Pons (tissue), 1 donor: Measurements from ENCODE around the gene RAB3B.
"Not testable (repeated sequence)": the region's sequence is repeated elsewhere in the genome, so short reads cannot be mapped to it uniquely, and the experiment has no call there.

Experiments
- DNase-seq: peaks from one replicate; pipeline ENCODE4 v3.0.0-alpha.2; 2016; ENCODE audit warnings: low spot score

Gene RAB3B, protein sequence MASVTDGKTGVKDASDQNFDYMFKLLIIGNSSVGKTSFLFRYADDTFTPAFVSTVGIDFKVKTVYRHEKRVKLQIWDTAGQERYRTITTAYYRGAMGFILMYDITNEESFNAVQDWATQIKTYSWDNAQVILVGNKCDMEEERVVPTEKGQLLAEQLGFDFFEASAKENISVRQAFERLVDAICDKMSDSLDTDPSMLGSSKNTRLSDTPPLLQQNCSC

DNA sequence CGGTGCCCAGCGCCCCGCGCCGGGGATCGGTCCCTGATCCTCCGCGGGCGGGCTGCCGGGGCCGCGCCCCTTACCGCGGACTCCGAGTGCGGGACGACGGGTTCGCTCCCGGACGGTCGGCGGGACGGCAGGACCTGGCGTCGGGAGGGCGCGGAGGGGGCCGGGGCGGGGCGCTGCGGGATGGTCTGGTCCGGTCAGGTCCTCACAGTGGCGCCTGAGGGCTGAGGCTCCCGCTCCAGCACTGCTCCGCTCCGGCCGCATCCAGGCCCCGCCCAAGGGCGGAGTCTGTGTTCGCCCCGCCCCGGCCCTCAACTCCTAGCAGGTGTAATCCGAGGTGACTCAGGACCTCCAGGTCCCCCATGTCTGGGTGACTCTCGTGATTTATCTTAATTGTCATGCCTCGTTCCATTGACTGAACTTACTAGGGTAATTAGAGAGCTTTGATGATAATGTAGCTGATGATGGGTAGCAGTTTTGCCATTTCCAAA lies at the start of gene RAB3B:
Gene RAB3B, minus strand, starts transcription at position 223 of the 488 bp plus-strand sequence. CDS start 13,583 bp downstream, outside the sequence.
- no peak for DNase-seq

DNA sequence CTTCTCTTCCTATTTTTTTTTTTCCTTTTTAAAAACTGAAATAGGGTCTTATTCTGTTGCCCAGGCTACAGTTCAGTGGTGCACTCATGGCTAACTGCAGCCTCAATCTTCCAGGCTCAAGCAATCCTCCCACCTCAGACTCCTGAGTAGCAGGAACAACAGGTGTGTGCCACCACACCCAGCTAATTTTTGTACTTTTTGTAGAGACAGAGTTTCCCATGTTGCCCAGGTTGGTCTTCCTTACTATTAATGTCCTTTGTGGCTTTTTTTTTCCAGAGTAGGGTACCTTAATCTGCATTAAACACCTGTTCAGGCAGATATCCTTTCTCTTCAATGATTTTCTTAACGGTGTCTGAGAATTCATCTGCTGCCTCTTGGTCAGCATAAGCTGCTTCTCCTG lies 47.4 kb upstream of the RAB3B start:
- DNase-seq = no peak

DNA sequence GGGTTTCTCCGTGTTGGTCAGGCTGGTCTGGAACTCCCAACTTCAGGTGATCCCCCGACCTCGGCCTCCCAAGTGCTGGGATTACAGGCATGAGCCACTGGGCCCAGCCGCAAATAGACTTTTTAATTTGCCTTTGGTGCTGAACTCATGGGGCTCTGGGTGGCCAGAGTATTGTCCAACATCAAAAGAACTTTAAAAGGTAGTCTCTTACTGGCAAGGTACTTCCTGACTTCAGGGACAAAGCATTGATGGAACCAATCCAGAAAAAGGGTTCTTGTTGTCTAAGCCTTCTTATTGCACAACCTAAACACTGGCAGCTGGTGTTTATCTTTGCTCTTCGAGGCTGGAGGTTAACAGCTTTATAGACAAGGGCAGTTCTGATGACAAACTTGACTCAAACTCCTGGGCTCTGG lies 46.9 kb upstream of the RAB3B start:
- no peak for DNase-seq

DNA sequence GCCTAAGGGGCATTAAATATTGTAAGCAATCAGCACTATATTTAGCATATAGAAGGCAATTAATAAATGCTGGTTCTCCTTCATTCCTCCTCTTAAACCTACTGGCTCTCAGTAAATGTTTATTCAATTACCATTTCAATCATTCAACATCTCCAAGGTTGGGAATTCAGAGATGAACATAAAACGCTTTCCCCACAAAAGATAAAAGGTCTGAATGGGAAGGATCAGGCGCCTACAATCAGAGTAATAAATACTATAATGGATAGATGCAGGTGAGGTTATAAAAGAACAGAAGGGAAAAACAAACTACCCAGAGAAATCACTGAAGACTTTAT lies 43.5 kb upstream of the RAB3B start:
- no peak for DNase-seq

DNA sequence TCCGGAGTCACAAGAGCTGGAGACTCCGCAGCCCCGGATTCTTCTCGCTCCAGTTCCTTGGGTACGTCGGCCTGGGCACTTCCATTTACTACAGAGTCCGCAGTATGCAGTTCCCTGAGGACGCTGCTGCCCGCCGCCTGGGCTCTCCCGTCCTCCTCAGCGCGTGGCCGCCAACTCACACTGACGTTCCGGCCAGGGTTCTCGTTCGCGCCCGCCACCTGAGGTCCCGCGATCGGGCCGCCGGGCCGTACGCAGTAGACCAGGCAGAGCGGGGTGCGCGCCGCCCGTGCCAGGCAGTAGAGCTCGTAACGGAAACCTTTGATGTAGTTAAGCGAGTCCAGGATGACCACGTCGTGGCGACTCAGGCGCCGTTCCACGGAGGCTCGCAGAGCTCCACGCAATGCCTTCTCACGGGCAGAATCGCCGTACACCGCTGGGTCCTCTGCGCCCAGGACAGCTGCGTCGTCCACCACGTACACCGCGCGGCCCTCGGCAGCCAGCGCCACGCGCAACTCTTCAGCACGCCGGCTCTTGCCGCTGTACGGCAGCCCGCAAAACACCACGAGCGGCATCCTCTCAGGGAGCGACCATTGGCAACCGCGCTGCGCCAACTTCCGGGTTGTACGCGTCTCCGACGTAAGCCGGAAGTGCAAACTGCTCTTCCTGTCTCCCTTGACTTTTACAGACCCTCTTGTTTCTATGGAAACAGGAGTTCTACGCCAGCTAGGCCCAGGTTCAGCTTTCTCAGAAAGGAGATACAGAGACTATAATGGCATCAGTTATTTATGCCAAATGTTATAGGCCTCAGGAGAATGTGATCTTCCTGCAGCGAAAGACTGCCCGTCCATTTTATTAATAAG lies 42.9 kb upstream of the RAB3B start, which contains the start of gene KTI12:
Gene KTI12, minus strand, starts transcription at position 621 of the 860 bp plus-strand sequence. Its CDS starts 49 bp downstream, at position 572.
- peak; percentile 90 for DNase-seq

DNA sequence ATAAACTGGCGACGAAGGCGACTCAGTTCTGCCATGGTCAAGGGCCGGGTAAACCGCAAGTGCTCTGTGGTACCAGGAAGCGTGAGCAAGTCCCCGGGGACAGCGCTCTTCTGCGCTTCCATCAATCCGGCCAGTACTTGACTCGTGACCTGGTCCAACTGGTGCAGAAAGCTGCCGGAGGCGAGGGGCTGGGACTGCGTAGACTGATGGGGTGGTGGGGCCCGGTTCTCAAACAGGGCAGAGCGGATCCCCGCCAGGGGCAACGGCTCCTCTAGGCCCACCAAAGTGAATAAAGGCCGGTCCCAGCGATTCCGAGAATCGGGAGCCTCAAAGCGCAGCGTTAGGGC lies 42.3 kb upstream of the RAB3B start:
- no peak for DNase-seq

DNA sequence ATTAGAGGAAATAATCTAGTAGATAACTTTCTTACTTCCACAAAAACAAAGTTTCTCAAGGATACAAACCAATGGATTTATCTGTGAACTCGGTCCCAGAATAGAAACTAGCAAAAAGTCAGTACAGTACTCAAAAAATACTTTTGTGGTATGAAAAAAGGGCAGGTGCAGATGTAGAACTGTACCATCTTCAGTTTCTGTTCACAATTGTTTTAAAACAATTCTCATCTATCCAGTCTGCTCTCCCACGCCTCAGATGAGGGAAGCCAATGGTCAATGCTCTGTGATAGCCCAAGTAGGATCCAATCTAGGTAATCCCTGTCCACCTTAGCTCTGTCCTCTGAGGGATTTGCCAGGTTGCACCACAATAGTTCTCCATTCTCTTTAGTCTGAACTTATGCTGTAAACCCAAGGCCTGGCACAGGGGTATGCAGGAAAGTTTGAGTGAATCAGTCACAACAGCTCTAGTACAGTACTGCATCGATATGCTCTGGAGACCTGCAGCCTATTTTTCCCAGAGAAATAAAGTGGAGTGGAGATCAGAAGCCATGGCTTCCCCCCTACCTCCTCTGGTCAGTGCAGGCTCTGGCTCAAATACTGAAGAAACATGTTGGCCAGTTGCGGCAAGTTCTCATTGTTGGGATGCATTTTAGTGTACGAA lies 41.8 kb upstream of the RAB3B start:
- DNase-seq = no peak

DNA sequence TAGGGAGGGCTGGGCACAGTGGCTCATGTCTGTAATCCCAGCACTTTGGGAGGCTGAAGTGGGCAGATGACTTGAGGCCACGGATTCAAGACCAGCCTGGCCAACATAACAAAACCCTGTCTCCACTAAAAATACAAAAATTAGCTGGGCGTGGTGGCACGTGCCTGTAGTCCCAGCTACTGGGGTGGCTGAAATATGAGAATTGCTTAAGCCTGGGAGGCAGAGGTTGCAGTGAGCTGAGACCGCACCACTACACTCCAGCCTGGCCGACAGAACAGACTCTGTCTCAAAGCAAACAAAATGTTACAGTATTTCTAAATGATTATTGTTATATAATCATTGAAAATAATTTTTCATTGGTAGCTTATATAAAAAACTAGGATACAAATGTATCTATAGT lies 38.3 kb upstream of the RAB3B start:
- DNase-seq = not testable (repeated sequence)

DNA sequence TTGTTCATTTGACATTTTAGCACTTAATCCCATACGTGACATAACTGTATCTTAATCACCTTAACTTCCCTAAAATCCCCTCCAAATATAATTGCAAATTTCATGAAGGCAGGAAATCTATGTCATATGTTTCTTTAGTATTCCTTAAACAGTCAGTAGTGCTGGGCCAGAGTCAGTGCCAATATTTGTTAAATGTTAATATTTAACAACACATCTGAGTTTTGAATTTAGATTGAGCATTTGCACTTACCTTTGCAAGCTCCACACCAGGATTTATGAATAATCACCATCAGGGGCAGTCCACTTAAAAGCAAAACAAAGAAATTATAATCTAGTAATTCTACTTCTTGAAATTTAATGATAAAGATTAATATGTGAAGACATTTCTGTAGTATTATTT lies 37.8 kb upstream of the RAB3B start:
- no peak for DNase-seq

DNA sequence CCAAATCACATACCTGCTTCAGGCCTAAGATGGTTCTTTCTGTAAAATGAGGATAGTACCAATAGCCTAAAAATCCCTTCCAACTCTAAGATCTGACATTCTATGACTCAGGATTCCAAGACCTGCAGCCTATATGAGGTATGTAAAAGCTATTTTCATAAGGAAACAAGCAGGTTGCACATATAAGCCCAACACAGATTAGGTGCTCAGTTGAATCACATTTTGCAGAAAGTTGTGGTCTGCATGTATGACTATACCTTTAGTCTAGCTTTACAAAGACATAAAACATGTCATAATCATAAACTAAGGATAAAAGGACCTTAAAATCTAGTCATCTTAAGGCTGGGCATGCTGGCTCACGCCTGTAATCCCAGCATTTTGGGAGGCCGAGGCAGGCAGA lies 35.8 kb upstream of the RAB3B start:
- no peak for DNase-seq

DNA sequence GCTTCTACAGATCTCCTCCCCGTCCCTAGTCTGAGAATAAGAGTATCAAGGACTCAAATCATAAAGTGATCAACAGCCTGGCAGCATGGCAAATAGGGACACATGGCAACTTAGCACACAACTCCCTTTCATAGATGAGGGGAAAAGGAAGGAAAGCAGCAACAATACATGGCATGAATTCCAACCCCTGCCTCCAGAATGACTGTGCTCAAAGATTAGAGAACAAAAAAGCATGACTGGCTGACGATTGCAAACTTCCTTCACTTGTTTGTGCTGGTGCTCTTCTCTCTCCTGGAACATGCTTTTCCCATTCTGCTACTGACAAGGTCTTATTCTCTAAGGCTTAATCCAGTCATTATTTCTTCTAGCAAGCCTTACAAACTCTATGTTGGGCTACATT lies 31.6 kb upstream of the RAB3B start:
- no peak for DNase-seq

DNA sequence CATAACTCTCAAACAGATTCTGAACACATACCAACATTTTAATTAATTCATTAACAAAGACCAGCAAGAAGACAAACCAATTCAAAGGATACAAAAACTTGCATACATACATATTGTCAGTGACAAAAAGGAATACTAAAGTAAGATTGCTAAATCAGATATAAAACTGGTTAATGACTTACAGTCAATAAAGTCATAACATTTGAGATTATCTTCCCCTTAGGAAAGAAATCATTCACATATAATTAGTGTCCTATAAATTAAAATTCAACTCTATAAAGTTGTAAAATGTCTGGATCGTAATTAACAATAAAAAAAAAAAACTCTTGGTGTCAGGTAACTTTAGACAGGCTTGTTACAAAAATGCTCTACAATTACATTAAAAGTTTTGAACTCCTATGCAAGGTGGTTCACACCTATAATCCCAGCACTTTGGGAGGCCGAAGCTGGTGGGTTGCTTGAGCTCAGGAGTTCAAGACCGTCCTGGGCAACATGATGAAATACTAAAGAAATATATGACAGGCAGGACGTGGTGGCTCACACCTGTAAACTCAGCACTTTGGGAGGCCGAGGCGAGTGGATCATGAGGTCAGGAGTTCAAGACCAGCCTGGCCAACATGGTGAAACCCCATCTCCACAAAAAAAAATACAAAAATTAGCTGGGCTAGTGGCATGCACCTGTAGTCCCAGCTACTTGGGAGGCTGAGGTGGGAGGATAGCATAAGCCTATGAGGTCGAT lies 17.7 kb upstream of the RAB3B start:
- no peak for DNase-seq

DNA sequence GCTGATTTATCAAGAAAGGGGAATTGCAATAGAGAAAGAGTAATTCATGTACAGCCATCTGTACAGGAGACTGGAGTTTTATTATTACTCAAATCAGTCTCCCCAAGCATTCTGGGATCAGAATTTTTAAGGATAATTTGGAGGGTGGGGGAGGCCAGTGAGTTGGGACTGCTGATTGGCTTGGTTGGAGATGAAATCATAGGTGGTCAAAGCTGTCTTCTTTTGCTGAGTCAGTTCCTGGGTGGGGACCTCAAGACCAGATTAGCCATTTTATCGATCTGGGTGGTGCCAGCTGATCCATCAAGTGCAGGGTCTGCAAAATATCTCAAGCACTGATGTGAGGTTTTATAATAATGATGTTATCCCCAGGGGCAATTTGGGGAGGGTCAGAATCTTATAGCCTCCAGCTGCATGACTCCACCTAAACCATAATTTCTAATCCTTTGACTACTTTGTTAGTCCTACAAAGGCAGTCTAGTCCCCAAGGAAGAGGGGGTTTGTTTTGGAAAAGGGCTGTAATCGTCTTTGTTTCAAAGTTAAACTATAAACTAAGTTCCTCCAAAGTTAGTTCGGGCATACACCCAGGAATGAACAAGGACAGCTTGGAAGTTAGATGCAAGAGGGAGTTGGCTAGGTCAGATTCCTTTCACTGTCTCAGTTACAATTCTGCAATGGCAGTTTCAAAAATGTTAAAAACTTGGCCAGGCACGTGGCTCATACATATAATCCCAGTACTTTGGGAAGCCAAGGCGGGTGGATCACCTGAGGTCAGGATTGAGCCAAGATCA lies 16.9 kb upstream of the RAB3B start:
- no peak for DNase-seq

DNA sequence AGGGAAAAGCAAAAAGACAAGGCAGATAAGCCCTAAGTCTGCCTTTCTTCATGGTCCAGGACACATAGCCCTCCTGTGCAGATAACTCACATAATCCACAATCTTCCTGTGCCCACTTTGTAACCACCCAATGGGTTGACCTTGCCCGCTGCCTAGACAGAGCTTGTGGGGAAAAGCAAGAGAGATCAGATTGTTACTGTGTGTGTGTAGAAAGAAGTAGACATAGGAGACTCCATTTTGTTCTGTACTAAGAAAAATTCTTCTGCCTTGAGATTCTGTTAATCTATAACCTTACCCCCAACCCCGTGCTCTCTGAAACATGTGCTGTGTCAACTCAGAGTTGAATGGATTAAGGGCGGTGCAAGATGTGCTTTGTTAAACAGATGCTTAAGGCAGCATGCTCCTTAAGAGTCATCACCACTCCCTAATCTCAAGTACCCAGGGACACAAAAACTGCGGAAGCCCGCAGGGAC lies 15.6 kb upstream of the RAB3B start:
- DNase-seq = not testable (repeated sequence)

DNA sequence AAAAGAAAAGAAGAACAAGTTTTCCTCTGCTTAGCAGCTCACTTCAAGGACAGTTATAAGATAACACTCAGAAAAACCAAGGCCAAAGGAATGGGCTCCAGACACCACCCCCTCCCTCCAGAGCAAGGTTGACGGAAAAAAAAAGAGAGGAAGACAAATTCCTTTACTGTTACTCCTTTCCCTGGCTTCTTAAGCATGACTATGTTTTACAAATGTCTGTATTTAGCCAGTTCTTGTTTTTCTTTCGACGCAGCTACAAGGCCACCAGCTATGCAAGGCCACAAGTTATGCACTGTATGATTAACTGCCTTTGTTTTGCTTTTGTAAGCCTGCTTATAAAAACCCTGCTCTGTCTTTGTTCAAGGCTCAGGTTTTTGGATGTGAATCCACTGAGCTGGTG lies 15.0 kb upstream of the RAB3B start:
- not testable (repeated sequence) for DNase-seq

DNA sequence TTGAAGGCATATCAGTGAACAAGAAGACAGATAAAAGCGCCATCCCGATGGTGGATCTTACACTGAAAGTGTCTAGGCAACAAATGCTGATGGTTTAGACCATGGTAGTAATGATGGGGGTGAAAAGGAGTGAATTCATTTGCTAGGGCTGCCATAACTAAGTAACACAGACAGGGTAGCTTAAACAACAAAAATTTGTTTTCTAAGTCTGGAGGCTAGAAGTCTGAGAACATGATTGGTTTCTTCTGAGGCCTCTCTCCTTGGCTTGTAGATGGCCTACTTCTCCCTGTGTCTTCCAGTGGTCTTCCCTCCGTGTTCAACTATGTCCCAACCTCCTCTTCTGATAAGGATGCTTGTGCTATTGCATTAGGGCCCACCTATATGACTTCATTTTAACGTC lies 13.4 kb upstream of the RAB3B start:
- DNase-seq = no peak

DNA sequence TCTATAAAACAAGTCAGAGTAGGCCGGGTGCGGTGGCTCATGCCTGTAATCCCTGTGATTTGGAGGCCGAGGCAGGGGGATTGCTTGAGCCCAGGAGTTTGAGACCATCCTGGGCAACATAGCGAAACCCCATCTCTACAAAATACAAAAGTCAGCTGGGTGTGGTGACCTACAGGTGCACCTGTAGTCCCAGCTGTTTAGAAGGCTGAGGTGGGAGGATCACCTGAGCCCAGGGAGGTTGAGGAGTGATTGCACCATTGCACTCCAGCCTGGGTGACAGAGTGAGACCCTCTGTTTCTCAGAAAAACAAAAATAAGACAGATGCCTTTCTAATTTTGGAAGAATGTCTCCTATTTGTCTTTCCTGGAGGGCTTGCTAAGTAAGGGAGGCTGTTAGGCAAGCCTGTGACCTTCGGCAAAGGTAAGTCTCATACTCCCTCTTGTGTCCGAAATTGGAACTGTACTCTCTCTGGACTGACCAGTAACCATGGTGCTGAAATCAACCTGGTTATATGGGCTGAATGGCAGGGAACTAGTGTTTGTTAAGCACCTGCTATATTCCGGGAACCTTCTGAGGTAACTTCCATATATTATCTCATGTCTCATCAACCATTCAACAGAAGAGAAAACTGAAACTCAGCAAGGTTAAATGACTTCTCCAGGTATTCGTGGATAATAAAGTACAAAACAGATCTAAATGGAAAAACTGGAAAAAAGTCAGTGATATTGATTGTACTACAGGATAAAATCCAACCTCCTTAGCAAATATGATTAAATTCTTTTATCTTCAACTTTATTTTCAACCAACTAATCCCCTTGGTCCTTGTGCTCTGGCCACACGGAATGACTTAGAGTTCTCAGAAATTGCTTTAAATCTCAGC lies 11.8 kb upstream of the RAB3B start:
- DNase-seq = peak; percentile 86

DNA sequence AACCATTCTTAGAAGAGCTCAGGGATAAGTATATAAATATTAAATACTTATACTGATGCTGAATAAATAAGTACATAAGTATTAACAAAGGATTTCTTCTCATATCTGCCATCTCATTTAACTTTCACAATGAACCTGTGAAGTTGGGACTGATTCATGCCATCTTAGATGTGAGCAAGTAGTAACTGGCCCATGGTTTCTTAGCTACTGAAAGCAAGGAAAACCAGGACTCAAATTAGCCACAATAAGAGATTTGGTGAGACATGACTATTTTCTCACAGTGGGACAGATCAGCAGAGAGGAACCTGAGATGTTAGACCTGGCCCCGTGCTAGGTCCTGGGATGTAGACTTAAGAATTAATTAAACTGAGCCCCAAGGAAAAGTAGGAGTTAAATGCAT lies 8.2 kb upstream of the RAB3B start:
- no peak for DNase-seq

DNA sequence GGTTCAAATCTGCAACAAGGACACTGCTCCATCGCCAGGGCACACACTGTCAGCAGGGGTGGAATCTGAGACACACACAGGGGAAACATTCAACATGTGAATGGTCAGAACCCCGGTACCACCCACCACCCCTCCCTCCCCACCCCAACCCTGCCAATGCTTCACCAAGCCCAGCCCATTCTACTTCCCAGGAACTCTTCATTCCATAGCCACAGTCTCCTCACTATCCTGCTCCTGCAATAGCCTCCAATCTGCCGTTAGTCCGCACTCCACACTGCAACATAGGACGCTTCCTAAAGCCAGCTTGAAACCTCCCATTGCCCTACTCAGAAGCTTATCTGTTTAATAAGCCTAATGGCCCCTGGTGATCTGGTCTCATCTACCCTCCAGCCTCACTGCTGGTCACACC lies 7.5 kb upstream of the RAB3B start:
- DNase-seq = no peak
